Type B pancreatic cell (in vitro differentiated cells): ENCODE data around the gene ARL5C. TPM values are rescaled to one million over a fixed set of nuclear protein-coding genes. Genes with fewer than 3 reads are reported as not detected.
"Not testable (repeated sequence)": the region's sequence is repeated elsewhere in the genome, so short reads cannot be mapped to it uniquely, and the experiment has no call there.

Experiments
- DNase-seq: peaks from one replicate; pipeline ENCODE4 v3.0.0; 2021; ENCODE audit warnings: mixed read lengths; ENCODE audit not compliant: unreplicated experiment; ENCODE audit errors: extremely low spot score
- H3K27ac Mint-ChIP-seq: 2 replicates; pipeline ENCODE4 v1.8.0; 2021; ENCODE audit warnings: mild to moderate bottlenecking, mixed read lengths
- H3K27me3 Mint-ChIP-seq: 2 replicates; pipeline ENCODE4 v1.8.0; 2021; ENCODE audit warnings: mixed read lengths
- H3K36me3 Mint-ChIP-seq: 2 replicates; pipeline ENCODE4 v1.8.0; 2021; ENCODE audit warnings: mixed read lengths
- H3K4me1 Mint-ChIP-seq: one replicate; pipeline ENCODE4 v1.8.0; 2021; ENCODE audit warnings: mixed read lengths; ENCODE audit not compliant: unreplicated experiment
- H3K4me3 Mint-ChIP-seq: 2 replicates; pipeline ENCODE4 v1.8.0; 2021; ENCODE audit warnings: mild to moderate bottlenecking, mixed read lengths
- H3K9me3 Mint-ChIP-seq: 2 replicates; pipeline ENCODE4 v1.8.0; 2021; ENCODE audit warnings: mixed read lengths
- CTCF ChIP-seq: fragments of 200-600 bp; sonication (generic); conservative IDR thresholded peaks from 2 replicates; pipeline ENCODE4 v1.5.0; 2021; ENCODE audit warnings: antibody characterized with exemption, mild to moderate bottlenecking
- total RNA-seq: library from RNA; stranded (reverse); gene quantifications from 2 replicates; pipeline ENCODE4 v1.2.1, GENCODE V29; 2021; ENCODE audit warnings: low replicate concordance

ARL5C gene
- total RNA-seq, 1 donor from 2014 or later: not detected

DNA sequence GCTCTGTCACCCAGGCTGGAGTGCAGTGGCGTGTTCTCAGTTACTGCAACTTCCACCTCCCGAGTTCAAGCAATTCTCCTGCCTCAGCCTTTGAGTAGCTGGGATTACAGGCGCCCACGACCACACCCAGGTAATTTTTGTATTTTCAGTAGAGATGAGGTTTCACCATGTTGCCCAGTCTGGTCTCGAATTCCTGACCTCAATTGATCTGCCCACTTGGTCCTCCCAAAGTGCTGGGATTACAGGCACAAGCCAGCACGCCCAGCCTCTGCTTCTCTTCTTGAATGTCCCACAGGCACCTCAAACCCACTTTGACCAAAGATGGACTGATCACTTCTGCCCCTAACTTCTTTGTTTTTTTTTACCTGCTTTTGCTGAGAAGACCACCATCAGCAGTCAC is 4.6 kb upstream of the ARL5C start:
- H3K27ac Mint-ChIP-seq: no peak overlapping the region
- no peaks in the 10 kb centered on the region for H3K36me3 Mint-ChIP-seq
- DNase-seq: no peak
- peaks cover 5% of the 10 kb centered on the region for H3K4me1 Mint-ChIP-seq
- peaks cover 21% of the 10 kb centered on the region for H3K27me3 Mint-ChIP-seq
- H3K9me3 Mint-ChIP-seq: no peaks in the 10 kb centered on the region
- no peak overlapping the region for H3K4me3 Mint-ChIP-seq
- no peak for TF ChIP-seq CTCF

- no peak for TF ChIP-seq CTCF
- Mint-ChIP-seq H3K27ac (no peak overlapping the region), H3K27me3 (peaks cover 23% of the 10 kb centered on the region), H3K4me3 (no peak overlapping the region), H3K4me1 (peaks cover 5% of the 10 kb centered on the region), H3K9me3 (no peaks in the 10 kb centered on the region), H3K36me3 (no peaks in the 10 kb centered on the region)
- DNase-seq: no peak
Observed at GRCh38 chr17:39170109-39170508, 4.1 kb upstream of the ARL5C start.

DNA sequence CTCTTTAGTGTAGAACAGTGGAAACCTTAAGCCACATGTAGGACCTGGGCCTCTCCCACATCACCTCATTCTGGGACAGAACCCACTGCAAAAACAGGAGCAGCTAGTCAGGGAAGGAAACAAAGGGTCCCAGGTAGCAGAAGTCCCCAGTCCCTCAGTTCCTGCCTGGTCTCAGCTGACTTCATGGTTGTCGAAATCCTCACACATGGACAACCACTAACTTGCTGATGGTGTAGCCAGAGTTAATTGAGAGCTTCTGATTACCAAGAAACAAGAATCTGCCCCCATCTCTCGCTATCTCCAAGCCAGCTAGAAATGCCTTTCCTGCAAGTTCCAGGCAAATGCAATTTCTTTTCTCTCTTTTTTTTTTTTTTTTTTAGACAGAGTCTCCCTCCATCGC is 3.6 kb upstream of the ARL5C start:
- TF ChIP-seq CTCF: no peak
- no peaks in the 10 kb centered on the region for H3K9me3 Mint-ChIP-seq
- DNase-seq: no peak
- no peak overlapping the region for H3K4me3 Mint-ChIP-seq
- H3K27ac Mint-ChIP-seq: no peak overlapping the region
- H3K36me3 Mint-ChIP-seq: no peaks in the 10 kb centered on the region
- H3K4me1 Mint-ChIP-seq: peaks cover 8% of the 10 kb centered on the region
- H3K27me3 Mint-ChIP-seq: peaks cover 29% of the 10 kb centered on the region

DNA sequence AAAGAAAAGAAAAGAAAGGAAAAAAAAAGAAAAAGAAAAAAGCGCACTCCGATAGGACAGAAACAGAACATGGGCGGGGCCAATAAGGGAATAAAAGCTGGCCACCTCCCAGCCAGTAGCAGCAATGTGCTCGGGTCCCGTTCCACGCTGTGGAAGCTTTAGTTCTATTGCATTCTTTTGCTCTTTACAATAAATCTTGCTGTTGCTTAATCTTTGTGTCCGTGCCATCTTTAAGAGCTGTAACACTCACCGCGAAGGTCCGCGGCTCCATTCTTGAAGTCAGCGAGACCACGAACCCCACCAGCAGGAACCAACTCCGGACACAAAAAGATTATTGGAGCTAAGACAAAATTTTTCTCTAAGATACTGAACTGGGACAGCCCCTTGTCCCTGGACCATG is 3.1 kb upstream of the ARL5C start:
- Mint-ChIP-seq H3K27me3 (peaks cover 31% of the 10 kb centered on the region), H3K9me3 (no peaks in the 10 kb centered on the region), H3K4me3 (no peak overlapping the region), H3K36me3 (no peaks in the 10 kb centered on the region), H3K4me1 (peaks cover 10% of the 10 kb centered on the region), H3K27ac (no peak overlapping the region)
- no peak for TF ChIP-seq CTCF
- DNase-seq: no peak

GRCh38 chr17:39168503-39168902 is 2.5 kb upstream of the ARL5C start:
- not testable (repeated sequence) for H3K36me3 Mint-ChIP-seq, H3K4me1 Mint-ChIP-seq, H3K27ac Mint-ChIP-seq, H3K9me3 Mint-ChIP-seq, DNase-seq, H3K4me3 Mint-ChIP-seq
- peaks cover 33% of the 10 kb centered on the region for H3K27me3 Mint-ChIP-seq

DNA sequence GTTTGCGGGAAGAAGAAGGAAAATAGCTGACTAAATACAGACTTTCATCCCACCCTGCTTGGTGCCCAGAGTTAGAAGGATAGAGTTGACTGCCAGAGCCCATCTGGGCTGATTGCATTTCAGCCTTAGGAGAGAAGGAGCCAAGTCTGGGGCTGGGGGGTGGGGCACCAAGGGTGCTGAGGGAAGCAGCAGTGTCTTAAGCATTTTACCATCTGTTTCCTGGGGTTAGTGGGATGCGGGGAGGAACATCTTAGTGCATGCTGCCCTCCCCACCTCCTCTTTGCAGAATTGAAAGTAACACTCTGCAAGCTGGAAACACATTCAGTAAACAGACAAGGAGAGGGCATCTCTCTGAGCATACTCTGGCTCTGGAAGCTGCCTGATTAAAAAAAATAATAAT is 1.5 kb upstream of the ARL5C start:
- peaks cover 10% of the 10 kb centered on the region for H3K4me1 Mint-ChIP-seq

More for the DNA sequence above, 1.5 kb upstream of the ARL5C start:
- peaks cover 33% of the 10 kb centered on the region for H3K27me3 Mint-ChIP-seq
- no peak overlapping the region for H3K27ac Mint-ChIP-seq
- H3K9me3 Mint-ChIP-seq: no peaks in the 10 kb centered on the region
- peak overlapping the region; percentile 78 for H3K4me3 Mint-ChIP-seq
- no peaks in the 10 kb centered on the region for H3K36me3 Mint-ChIP-seq
- TF ChIP-seq CTCF: no peak
- no peak for DNase-seq
